Measurements from ENCODE around the gene TNFRSF18. TPM values are rescaled to one million over a fixed set of nuclear protein-coding genes. Genes with fewer than 3 reads are reported as not detected.

The TNFRSF18 gene
- total and polyA plus RNA-seq, 4 donors = 0.17 to 0.24 (median 0.19) TPM; not detected in 1

DNA sequence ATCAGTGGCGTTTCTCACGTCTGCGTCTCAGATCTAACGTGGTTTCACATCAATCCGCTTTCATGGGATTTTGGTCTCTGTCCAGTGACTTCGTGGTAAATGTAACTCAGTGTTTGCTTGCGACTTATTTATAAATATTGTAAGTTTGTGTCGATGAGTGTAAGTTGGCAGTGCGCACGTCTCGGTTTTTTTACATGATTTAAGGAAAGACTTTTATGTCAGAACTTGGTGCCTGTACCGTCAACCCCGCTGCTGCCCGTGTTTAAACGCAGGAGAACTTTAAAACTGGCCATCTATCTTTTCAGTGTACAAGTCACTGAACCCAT, 27.1 kb upstream of the TNFRSF18 start (continued):
- TF ChIP-seq ZBTB33 (IDR thresholded peaks at IDR 0.05) (no peak), HNF4G (IDR thresholded peaks at IDR 0.05) (no peak), HNF4A (conservative IDR thresholded peaks at IDR 0.05) (no peak)
- TF ChIP-seq, protein P1, sequence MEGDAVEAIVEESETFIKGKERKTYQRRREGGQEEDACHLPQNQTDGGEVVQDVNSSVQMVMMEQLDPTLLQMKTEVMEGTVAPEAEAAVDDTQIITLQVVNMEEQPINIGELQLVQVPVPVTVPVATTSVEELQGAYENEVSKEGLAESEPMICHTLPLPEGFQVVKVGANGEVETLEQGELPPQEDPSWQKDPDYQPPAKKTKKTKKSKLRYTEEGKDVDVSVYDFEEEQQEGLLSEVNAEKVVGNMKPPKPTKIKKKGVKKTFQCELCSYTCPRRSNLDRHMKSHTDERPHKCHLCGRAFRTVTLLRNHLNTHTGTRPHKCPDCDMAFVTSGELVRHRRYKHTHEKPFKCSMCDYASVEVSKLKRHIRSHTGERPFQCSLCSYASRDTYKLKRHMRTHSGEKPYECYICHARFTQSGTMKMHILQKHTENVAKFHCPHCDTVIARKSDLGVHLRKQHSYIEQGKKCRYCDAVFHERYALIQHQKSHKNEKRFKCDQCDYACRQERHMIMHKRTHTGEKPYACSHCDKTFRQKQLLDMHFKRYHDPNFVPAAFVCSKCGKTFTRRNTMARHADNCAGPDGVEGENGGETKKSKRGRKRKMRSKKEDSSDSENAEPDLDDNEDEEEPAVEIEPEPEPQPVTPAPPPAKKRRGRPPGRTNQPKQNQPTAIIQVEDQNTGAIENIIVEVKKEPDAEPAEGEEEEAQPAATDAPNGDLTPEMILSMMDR (IDR thresholded peaks at IDR 0.05; ENCODE audit: low read depth, low read length, missing input control) = no peak

DNA sequence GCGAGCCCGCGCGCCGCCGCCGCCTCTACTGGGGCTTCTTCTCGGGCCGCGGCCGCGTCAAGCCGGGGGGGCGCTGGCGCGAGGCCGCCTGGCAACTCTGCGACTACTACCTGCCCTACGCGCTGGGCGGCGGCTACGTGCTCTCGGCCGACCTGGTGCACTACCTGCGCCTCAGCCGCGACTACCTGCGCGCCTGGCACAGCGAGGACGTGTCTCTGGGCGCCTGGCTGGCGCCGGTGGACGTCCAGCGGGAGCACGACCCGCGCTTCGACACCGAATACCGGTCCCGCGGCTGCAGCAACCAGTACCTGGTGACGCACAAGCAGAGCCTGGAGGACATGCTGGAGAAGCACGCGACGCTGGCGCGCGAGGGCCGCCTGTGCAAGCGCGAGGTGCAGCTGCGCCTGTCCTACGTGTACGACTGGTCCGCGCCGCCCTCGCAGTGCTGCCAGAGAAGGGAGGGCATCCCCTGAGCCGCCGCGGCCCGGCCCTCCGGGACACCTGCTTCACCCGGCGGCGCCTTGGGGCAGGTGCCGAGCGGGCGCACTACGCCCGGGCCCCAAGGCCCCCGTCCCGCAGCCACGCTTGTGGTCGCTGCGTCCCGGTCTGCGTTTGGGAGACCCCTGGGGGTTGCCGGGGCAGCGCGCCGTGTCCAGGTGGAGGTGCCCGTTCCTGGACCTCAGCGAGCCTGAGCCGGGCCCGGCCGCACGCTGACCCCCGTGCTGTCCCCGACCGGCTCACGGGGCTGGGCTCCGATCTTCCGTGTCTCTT, 26.6 kb upstream of the TNFRSF18 start:
- Histone ChIP-seq H3K27ac (ENCODE audit: low read depth in 1 of 2, low read length in 2 of 2) (no peak overlapping the region), H3K9me3 (ENCODE audit: control insufficient read depth in 4 of 4, low read length in 3 of 4) (no peaks in the 10 kb centered on the region), H3K4me1 (ENCODE audit: control insufficient read depth in 4 of 4, insufficient read depth in 4 of 4, low read length in 3 of 4) (peaks cover 14 to 37% (median 27%) of the 10 kb centered on the region in 4 donors), H3K9ac (ENCODE audit: low read depth in 1 of 2, low read length in 2 of 2) (no peak overlapping the region), H3K4me3 (ENCODE audit: low read depth in 1 of 3, low read length in 3 of 3) (peak overlapping the region in 1 of 3 donors; percentile 59), H3K27me3 (ENCODE audit: control insufficient read depth in 4 of 4, insufficient read depth in 4 of 4, low read length in 3 of 4) (no peaks in the 10 kb centered on the region), H3K36me3 (ENCODE audit: control insufficient read depth in 4 of 4, insufficient read depth in 3 of 4, low read depth in 1 of 4, low read length in 3 of 4) (peaks cover 3 to 7% (median 5%) of the 10 kb centered on the region in 4 donors)
- TF ChIP-seq TAF1 (conservative IDR thresholded peaks at IDR 0.05) (no peak), JUND (IDR thresholded peaks at IDR 0.05) (no peak), HNF4G (IDR thresholded peaks at IDR 0.05) (no peak), RXRA (IDR thresholded peaks at IDR 0.05) (no peak), MAX (IDR thresholded peaks at IDR 0.05) (no peak), REST (IDR thresholded peaks at IDR 0.05) (no peak), FOXA2 (IDR thresholded peaks at IDR 0.05) (no peak), ZBTB33 (IDR thresholded peaks at IDR 0.05) (no peak), GABPA (IDR thresholded peaks at IDR 0.05 in 1 of 2, conservative IDR thresholded peaks at IDR 0.05 in 1 of 2) (no peak), YY1 (IDR thresholded peaks at IDR 0.05) (no peak), EGR1 (IDR thresholded peaks at IDR 0.05; ENCODE audit: low read depth in 2 of 2) (no peak), FOXA1 (IDR thresholded peaks at IDR 0.05) (no peak), HNF4A (conservative IDR thresholded peaks at IDR 0.05) (no peak), NR2F2 (IDR thresholded peaks at IDR 0.05) (no peak), SP1 (IDR thresholded peaks at IDR 0.05) (no peak)
- TF ChIP-seq, protein P1 (IDR thresholded peaks at IDR 0.05; ENCODE audit: low read depth, low read length, missing input control) = no peak
- TF ChIP-seq, protein P2, sequence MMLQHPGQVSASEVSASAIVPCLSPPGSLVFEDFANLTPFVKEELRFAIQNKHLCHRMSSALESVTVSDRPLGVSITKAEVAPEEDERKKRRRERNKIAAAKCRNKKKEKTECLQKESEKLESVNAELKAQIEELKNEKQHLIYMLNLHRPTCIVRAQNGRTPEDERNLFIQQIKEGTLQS (IDR thresholded peaks at IDR 0.05) = no peak
- no peak for DNase-seq (ENCODE audit: low spot score)
- WGBS = 84% methylated on average over 98 of the region's 98 CpGs
